Right atrium auricular region (tissue), 2 donors: Measurements from ENCODE around the gene KRR1. TPM values are rescaled to one million over a fixed set of nuclear protein-coding genes. Genes with fewer than 3 reads are reported as not detected.

ENCODE experiments used
- DNase-seq: peaks from one replicate; pipeline ENCODE4 v3.0.0-alpha.2; 2019; ENCODE audit warnings: low spot score
- H3K27ac ChIP-seq, 2 donors: fragments of 200-600 bp; sonication (generic); 1 replicate in 1 of 2; 2 replicates in 1 of 2; pipeline ENCODE4 v1.5.1; 2016 to 2019
- H3K27me3 ChIP-seq, 2 donors: fragments of 200-600 bp; sonication (generic); one replicate each; pipeline versions ENCODE4 v1.5.1 to v1.6.0; 2017 to 2019
- H3K36me3 ChIP-seq: fragments of 200-600 bp; sonication (generic); one replicate; pipeline ENCODE4 v1.5.1; 2016
- H3K4me1 ChIP-seq, 2 donors: fragments of 200-600 bp; sonication (generic); one replicate each; pipeline versions ENCODE4 v1.5.1 to v1.6.0; 2017 to 2019
- H3K4me3 ChIP-seq, 2 donors: fragments of 200-600 bp; sonication (generic); 1 replicate in 1 of 2; 2 replicates in 1 of 2; pipeline ENCODE4 v1.5.1; 2017 to 2019; ENCODE audit warnings: mild to moderate bottlenecking in 1 of 2, moderate library complexity in 1 of 2
- H3K9me3 ChIP-seq, 2 donors: fragments of 200-600 bp; sonication (generic); one replicate each; pipeline ENCODE4 v1.5.1; 2019
- CTCF ChIP-seq, 2 donors: fragments of 200-600 bp; sonication (generic); IDR thresholded peaks; one replicate each; pipeline ENCODE4 v1.5.1; 2019; ENCODE audit warnings: antibody characterized with exemption in 2 of 2
- total RNA-seq, 2 donors: library from RNA; depleted of rRNA; stranded (reverse); fragments of >200 nt; gene quantifications; one replicate each; pipeline ENCODE4 v1.1.0, GENCODE V29; 2016

Gene KRR1
- total RNA-seq, 2 donors from 2014 or later, result 12.3 to 23.8 TPM

DNA sequence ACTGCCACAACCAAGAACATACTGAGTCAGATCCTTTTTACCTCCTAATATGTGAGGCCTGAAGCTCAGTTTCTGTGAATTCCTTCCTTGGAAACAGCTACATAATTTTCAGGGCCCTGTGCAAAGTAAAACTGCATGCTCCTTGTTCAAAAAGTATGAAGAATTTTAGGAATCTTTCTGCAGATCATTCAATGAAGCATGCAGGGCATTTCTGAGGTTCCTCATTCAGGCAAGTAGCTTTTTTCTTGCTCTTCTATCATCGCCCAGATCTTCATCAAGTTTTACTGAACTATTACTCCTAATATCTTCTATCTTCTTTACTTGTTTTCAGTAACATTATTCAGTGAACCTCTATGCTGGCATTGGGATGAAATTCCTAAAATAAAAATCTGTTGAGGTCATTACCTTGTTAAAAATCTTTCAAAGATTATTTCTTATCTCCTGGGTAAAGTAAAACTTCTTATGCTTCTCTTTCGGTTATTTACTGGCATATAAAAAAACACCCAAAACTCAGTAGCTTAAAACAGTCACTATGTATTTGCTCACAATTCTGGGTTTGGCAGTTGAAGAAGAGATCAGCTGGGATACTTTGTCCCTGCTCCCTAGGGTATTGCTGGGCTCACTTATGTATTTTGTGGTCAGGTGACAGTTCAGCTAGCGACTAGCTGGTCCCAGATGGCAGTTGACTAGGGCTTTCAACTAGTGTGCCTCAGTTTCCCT, 42.6 kb upstream of the KRR1 start:
- Histone ChIP-seq H3K36me3 (no peaks in the 10 kb centered on the region), H3K27ac (peak overlapping the region in 1 of 2 donors; percentile 58), H3K27me3 (no peaks in the 10 kb centered on the region), H3K4me1 (peaks cover 0 to 41% of the 10 kb centered on the region in 2 donors), H3K4me3 (no peak overlapping the region), H3K9me3 (no peaks in the 10 kb centered on the region)
- TF ChIP-seq CTCF (IDR thresholded peaks at IDR 0.05), result no peak
- DNase-seq, result no peak

- H3K27me3 ChIP-seq, result no peaks in the 10 kb centered on the region
- no peaks in the 10 kb centered on the region for H3K9me3 ChIP-seq
- no peak for DNase-seq
- peaks cover 0 to 41% of the 10 kb centered on the region in 2 donors for H3K4me1 ChIP-seq
- TF ChIP-seq CTCF (IDR thresholded peaks at IDR 0.05), result no peak
- H3K27ac ChIP-seq, result peak overlapping the region in 1 of 2 donors; percentile 58
- H3K4me3 ChIP-seq, result no peak overlapping the region
- H3K36me3 ChIP-seq, result no peaks in the 10 kb centered on the region
Measured at GRCh38 chr12:75553398-75553797, 42.0 kb upstream of the KRR1 start.

DNA sequence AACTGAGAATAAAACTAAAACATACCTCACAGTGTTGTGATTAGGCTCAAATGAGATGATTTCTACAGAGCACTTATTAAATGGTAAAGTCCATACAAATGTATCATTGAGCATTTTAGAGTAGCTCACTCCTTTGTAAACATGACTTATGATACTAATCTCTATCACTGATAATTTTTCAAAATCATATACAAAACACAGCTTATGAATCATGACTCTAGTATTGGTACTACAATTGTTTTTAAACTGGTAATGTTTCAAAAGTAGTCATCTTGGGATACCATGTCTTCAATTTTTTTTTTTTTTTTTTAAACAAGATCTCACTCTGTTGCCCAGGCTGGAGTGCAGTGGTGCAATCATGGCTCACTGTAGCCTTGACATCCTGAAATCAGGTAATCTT, 40.1 kb upstream of the KRR1 start:
- DNase-seq, result no peak
- no peaks in the 10 kb centered on the region for H3K9me3 ChIP-seq
- peak overlapping the region in 1 of 2 donors; percentile 60 for H3K27ac ChIP-seq
- H3K4me3 ChIP-seq, result no peak overlapping the region
- no peaks in the 10 kb centered on the region for H3K36me3 ChIP-seq
- peaks cover 0 to 41% of the 10 kb centered on the region in 2 donors for H3K4me1 ChIP-seq
- H3K27me3 ChIP-seq, result no peaks in the 10 kb centered on the region
- TF ChIP-seq CTCF (IDR thresholded peaks at IDR 0.05), result no peak

GRCh38 chr12:75550401-75551240, 39.2 kb upstream of the KRR1 start:
- H3K27me3 ChIP-seq, result no peaks in the 10 kb centered on the region
- H3K9me3 ChIP-seq, result no peaks in the 10 kb centered on the region
- peak; percentile 61 for DNase-seq
- no peaks in the 10 kb centered on the region for H3K36me3 ChIP-seq
- H3K27ac ChIP-seq, result peak overlapping the region; percentile 32 to 60
- peaks cover 0 to 35% of the 10 kb centered on the region in 2 donors for H3K4me1 ChIP-seq
- peak overlapping the region in 1 of 2 donors; percentile 1 for H3K4me3 ChIP-seq
- no peak for TF ChIP-seq CTCF (IDR thresholded peaks at IDR 0.05)

- Histone ChIP-seq H3K4me3 (peak overlapping the region in 1 of 2 donors; percentile 1), H3K4me1 (peaks cover 0 to 35% of the 10 kb centered on the region in 2 donors), H3K27me3 (no peaks in the 10 kb centered on the region), H3K36me3 (no peaks in the 10 kb centered on the region), H3K9me3 (no peaks in the 10 kb centered on the region), H3K27ac (peak overlapping the region; percentile 32 to 60)
- TF ChIP-seq CTCF (IDR thresholded peaks at IDR 0.05), result no peak
- no peak for DNase-seq
Measured at GRCh38 chr12:75549989-75550388, 38.6 kb upstream of the KRR1 start.
